MM.1S (cell line): ENCODE measurements around the gene ARMS2.

Experiments
- DNase-seq: peaks from one replicate; pipeline ENCODE4 v3.0.0-alpha.2; 2015
- H2AFZ ChIP-seq: fragments of 300-600 bp; sonication (generic); 2 replicates; pipeline ENCODE4 v1.6.0; 2016; ENCODE audit warnings: antibody characterized with exemption, low read length
- H3F3A ChIP-seq: fragments of 300-600 bp; sonication (generic); 2 replicates; pipeline ENCODE4 v1.6.1; 2016; ENCODE audit warnings: mild to moderate bottlenecking, antibody characterized with exemption, low read length, moderate library complexity, mixed read lengths; ENCODE audit not compliant: insufficient read depth
- H3K27ac ChIP-seq: fragments of 300-600 bp; sonication (generic); 2 replicates; pipeline ENCODE4 v1.5.1; 2016; ENCODE audit warnings: mild to moderate bottlenecking, low read length
- H3K27me3 ChIP-seq: fragments of 300-600 bp; sonication (generic); replicated peaks from 2 replicates; pipeline ENCODE4 v1.6.0; 2016; ENCODE audit warnings: low read length; ENCODE audit not compliant: insufficient read depth
- H3K36me3 ChIP-seq: fragments of 300-600 bp; sonication (generic); replicated peaks from 2 replicates; pipeline ENCODE4 v1.6.1; 2016; ENCODE audit warnings: mild to moderate bottlenecking, low read length, mixed read lengths; ENCODE audit not compliant: insufficient read depth
- H3K4me1 ChIP-seq: fragments of 300-600 bp; sonication (generic); 2 replicates; pipeline ENCODE4 v1.6.1; 2016; ENCODE audit warnings: low read length, mixed read lengths
- H3K4me2 ChIP-seq: fragments of 300-600 bp; sonication (generic); 2 replicates; pipeline ENCODE4 v1.6.0; 2016; ENCODE audit warnings: low read depth, low read length
- H3K4me3 ChIP-seq: fragments of 300-600 bp; sonication (generic); 2 replicates; pipeline ENCODE4 v1.5.1; 2016; ENCODE audit warnings: low read length, mixed read lengths
- H3K79me2 ChIP-seq: fragments of 300-600 bp; sonication (generic); 2 replicates; pipeline ENCODE4 v1.6.1; 2016; ENCODE audit warnings: mixed run types, low read length, mixed read lengths
- H3K9ac ChIP-seq: fragments of 300-600 bp; sonication (generic); 2 replicates; pipeline ENCODE4 v1.6.1; 2016; ENCODE audit warnings: low read length, mixed read lengths
- H3K9me2 ChIP-seq: fragments of 300-600 bp; sonication (generic); replicated peaks from 2 replicates; pipeline ENCODE4 v1.6.1; 2016; ENCODE audit warnings: mild to moderate bottlenecking, low read length, mixed read lengths; ENCODE audit not compliant: insufficient read depth
- H3K9me3 ChIP-seq: fragments of 300-600 bp; sonication (generic); replicated peaks from 2 replicates; pipeline ENCODE4 v1.6.1; 2016; ENCODE audit warnings: mild to moderate bottlenecking, low read length, mixed read lengths; ENCODE audit not compliant: insufficient read depth
- H4K20me1 ChIP-seq: fragments of 300-600 bp; sonication (generic); 2 replicates; pipeline ENCODE4 v1.6.1; 2016; ENCODE audit warnings: mild to moderate bottlenecking, low read length, moderate library complexity, mixed read lengths; ENCODE audit not compliant: insufficient read depth
- EZH2 ChIP-seq: fragments of 300-600 bp; sonication (generic); optimal IDR thresholded peaks from 2 replicates; pipeline ENCODE3; 2017; ENCODE audit warnings: low read depth, mild to moderate bottlenecking, antibody characterized with exemption, low read length, mixed read lengths
- EZH2phosphoT487 ChIP-seq: fragments of 300-600 bp; sonication (generic); IDR thresholded peaks from 2 replicates; pipeline ENCODE4 v1.6.1; 2018; ENCODE audit warnings: antibody characterized with exemption, low read length
- TF ChIP-seq, protein P1 (sequence below): fragments of 300-600 bp; sonication (generic); IDR thresholded peaks from 2 replicates; pipeline ENCODE4 v1.5.1; 2016; ENCODE audit warnings: antibody characterized with exemption, low read length, mixed read lengths

The ARMS2 gene

GRCh38 chr10:122494173-122494820 is 39.8 kb downstream of the ARMS2 start:
- no peaks in the 10 kb centered on the region for H3K4me1 ChIP-seq

GRCh38 chr10:122494833-122495232 is 40.4 kb downstream of the ARMS2 start:
- Histone ChIP-seq H3K4me1 (no peaks in the 10 kb centered on the region), H3K79me2 (no peaks in the 10 kb centered on the region), H3K9me3 (no peaks in the 10 kb centered on the region), H3K9me2 (no peaks in the 10 kb centered on the region), H3K4me3 (no peak overlapping the region), H3K36me3 (no peaks in the 10 kb centered on the region), H3F3A (no peaks in the 10 kb centered on the region), H3K9ac (no peak overlapping the region), H3K4me2 (no peak overlapping the region), H2AFZ (no peak overlapping the region), H3K27ac (no peak overlapping the region), H4K20me1 (no peaks in the 10 kb centered on the region), H3K27me3 (no peaks in the 10 kb centered on the region; the same call in 1 of the 2 replicates)
- TF ChIP-seq, protein P1, sequence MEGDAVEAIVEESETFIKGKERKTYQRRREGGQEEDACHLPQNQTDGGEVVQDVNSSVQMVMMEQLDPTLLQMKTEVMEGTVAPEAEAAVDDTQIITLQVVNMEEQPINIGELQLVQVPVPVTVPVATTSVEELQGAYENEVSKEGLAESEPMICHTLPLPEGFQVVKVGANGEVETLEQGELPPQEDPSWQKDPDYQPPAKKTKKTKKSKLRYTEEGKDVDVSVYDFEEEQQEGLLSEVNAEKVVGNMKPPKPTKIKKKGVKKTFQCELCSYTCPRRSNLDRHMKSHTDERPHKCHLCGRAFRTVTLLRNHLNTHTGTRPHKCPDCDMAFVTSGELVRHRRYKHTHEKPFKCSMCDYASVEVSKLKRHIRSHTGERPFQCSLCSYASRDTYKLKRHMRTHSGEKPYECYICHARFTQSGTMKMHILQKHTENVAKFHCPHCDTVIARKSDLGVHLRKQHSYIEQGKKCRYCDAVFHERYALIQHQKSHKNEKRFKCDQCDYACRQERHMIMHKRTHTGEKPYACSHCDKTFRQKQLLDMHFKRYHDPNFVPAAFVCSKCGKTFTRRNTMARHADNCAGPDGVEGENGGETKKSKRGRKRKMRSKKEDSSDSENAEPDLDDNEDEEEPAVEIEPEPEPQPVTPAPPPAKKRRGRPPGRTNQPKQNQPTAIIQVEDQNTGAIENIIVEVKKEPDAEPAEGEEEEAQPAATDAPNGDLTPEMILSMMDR = no peak
- TF ChIP-seq EZH2 = no peak
- no peak for TF ChIP-seq EZH2phosphoT487
- DNase-seq = no peak

More at GRCh38 chr10:122494173-122494820, 39.8 kb downstream of the ARMS2 start:
- DNase-seq = no peak
- Histone ChIP-seq H4K20me1 (no peaks in the 10 kb centered on the region), H3K79me2 (no peaks in the 10 kb centered on the region), H3K4me2 (no peak overlapping the region), H3K9me3 (no peaks in the 10 kb centered on the region), H2AFZ (no peak overlapping the region), H3K27me3 (peaks cover 5% of the 10 kb centered on the region), H3K9me2 (no peaks in the 10 kb centered on the region), H3K27ac (no peak overlapping the region), H3K36me3 (no peaks in the 10 kb centered on the region), H3K9ac (no peak overlapping the region), H3F3A (no peaks in the 10 kb centered on the region), H3K4me3 (no peak overlapping the region)
- TF ChIP-seq EZH2phosphoT487 = no peak
- TF ChIP-seq EZH2 = no peak
- TF ChIP-seq, protein P1 = no peak

GRCh38 chr10:122495406-122496340 is 41.2 kb downstream of the ARMS2 start:
- DNase-seq = no peak
- no peaks in the 10 kb centered on the region for H3K9me2 ChIP-seq
- H3K27ac ChIP-seq = no peak overlapping the region
- H3K4me2 ChIP-seq = no peak overlapping the region
- H4K20me1 ChIP-seq = no peaks in the 10 kb centered on the region
- no peak overlapping the region for H3K9ac ChIP-seq
- H3K27me3 ChIP-seq = no peaks in the 10 kb centered on the region; the same call in 1 of the 2 replicates
- no peak overlapping the region for H2AFZ ChIP-seq
- no peaks in the 10 kb centered on the region for H3K36me3 ChIP-seq
- no peaks in the 10 kb centered on the region for H3F3A ChIP-seq
- H3K4me3 ChIP-seq = no peak overlapping the region
- TF ChIP-seq EZH2phosphoT487 (no peak), EZH2 (no peak)
- TF ChIP-seq, protein P1 = no peak
- no peaks in the 10 kb centered on the region for H3K79me2 ChIP-seq
- no peaks in the 10 kb centered on the region for H3K4me1 ChIP-seq
- H3K9me3 ChIP-seq = no peaks in the 10 kb centered on the region
